ENCODE results near the gene SH2D5. TPM values are rescaled to one million over a fixed set of nuclear protein-coding genes. Genes with fewer than 3 reads are reported as not detected.

Gene SH2D5
- total RNA-seq, 6 donors from 2014 or later = 0.13 to 0.46 (median 0.40) TPM; not detected in 3

DNA sequence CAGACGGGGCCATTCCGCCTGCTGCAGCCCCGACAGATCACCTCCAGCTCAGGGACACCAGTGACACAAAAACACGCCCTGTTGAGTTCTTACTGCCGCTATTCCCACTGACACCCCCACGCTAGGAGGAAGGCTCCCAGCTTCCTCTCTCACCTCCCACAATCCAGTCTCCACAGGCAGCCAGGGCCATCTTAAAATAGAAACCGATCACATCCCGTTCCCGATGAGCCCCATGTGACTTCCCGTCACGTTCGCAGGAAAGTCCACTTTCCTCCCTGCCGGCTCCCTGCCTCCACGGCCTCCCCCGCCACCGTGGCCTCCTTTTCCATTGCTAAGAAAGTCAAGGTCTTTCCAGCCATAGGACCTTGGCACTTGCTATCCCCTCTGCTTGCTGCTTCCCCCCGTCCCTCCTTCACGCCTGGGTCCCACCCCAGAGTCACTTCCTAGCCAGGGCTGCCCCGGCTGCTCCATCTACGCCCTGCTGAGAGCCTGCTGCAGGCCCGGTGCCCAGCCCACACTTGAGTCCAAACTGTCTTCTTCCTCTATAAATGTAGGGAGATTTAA, 47.3 kb downstream of the SH2D5 start:
- peak overlapping the region; percentile 34 to 53 (median 41) for H3K4me3 ChIP-seq

DNA sequence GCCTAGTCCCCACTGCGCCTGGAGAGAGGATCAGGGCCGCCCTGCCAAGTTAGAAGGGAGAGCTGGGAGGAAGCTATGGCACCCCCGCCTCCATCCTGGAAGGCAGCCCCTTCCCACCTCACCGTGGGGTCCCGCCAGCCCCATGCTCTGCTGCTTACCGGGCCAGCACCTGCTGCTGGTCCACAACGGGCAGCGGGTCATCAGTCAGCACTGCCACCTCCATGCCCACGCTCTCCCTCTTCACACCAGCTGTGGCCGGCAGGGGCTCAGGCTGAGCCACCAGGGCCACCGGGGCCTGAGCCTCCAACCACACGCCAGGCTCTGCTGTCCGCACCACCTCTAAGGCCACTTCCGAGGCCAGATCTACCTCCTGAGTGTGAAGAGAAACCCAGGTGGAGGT, 47.9 kb downstream of the SH2D5 start:
- peak in 1 of 2 donors; percentile 23 for ATAC-seq (ENCODE audit: low FRiP score in 2 of 2)
- peak in 1 of 2 donors; percentile 75 for DNase-seq
- TF ChIP-seq, protein P1, sequence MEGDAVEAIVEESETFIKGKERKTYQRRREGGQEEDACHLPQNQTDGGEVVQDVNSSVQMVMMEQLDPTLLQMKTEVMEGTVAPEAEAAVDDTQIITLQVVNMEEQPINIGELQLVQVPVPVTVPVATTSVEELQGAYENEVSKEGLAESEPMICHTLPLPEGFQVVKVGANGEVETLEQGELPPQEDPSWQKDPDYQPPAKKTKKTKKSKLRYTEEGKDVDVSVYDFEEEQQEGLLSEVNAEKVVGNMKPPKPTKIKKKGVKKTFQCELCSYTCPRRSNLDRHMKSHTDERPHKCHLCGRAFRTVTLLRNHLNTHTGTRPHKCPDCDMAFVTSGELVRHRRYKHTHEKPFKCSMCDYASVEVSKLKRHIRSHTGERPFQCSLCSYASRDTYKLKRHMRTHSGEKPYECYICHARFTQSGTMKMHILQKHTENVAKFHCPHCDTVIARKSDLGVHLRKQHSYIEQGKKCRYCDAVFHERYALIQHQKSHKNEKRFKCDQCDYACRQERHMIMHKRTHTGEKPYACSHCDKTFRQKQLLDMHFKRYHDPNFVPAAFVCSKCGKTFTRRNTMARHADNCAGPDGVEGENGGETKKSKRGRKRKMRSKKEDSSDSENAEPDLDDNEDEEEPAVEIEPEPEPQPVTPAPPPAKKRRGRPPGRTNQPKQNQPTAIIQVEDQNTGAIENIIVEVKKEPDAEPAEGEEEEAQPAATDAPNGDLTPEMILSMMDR (IDR thresholded peaks at IDR 0.05) = peak in 2 of 6 experiments; percentile 4 to 22
- TF ChIP-seq EP300 (IDR thresholded peaks at IDR 0.05) = no peak
- WGBS, 2 donors = 68 to 100% methylated on average over 2 to 14 of the region's 14 CpGs
- H3K4me3 ChIP-seq = peak overlapping the region; percentile 34 to 53 (median 41)
- peak overlapping the region; percentile 78 to 95 (median 89) for H3K27ac ChIP-seq
- H3K4me1 ChIP-seq = peaks cover 4 to 17% (median 11%) of the 10 kb centered on the region in 4 donors
- peaks cover 0 to 4% (median 0%) of the 10 kb centered on the region in 4 donors for H3K36me3 ChIP-seq
- H3K27me3 ChIP-seq = no peaks in the 10 kb centered on the region
- H3K9me3 ChIP-seq = no peaks in the 10 kb centered on the region

More for the DNA sequence above, 47.3 kb downstream of the SH2D5 start:
- H3K4me1 ChIP-seq = peaks cover 4 to 17% (median 11%) of the 10 kb centered on the region in 4 donors
- TF ChIP-seq EP300 (IDR thresholded peaks at IDR 0.05) = peak in 2 of 4 donors; percentile 35 to 79
- TF ChIP-seq POLR2AphosphoS5 (IDR thresholded peaks at IDR 0.05) = peak; percentile 69 to 76
- TF ChIP-seq, protein P1 (IDR thresholded peaks at IDR 0.05) = peak in 1 of 6 experiments; percentile 7
- TF ChIP-seq POLR2A (IDR thresholded peaks at IDR 0.05) = peak in 2 of 4 donors; percentile 35 to 38
- no peak for ATAC-seq (ENCODE audit: low FRiP score in 2 of 2)
- peaks cover 0 to 4% (median 0%) of the 10 kb centered on the region in 4 donors for H3K36me3 ChIP-seq
- no peaks in the 10 kb centered on the region for H3K27me3 ChIP-seq
- peak in 1 of 2 donors; percentile 34 for DNase-seq
- H3K27ac ChIP-seq = peak overlapping the region; percentile 78 to 95 (median 89)
- H3K9me3 ChIP-seq = no peaks in the 10 kb centered on the region
- WGBS, 2 donors = 60 to 77% methylated on average over 20 to 21 of the region's 21 CpGs

DNA sequence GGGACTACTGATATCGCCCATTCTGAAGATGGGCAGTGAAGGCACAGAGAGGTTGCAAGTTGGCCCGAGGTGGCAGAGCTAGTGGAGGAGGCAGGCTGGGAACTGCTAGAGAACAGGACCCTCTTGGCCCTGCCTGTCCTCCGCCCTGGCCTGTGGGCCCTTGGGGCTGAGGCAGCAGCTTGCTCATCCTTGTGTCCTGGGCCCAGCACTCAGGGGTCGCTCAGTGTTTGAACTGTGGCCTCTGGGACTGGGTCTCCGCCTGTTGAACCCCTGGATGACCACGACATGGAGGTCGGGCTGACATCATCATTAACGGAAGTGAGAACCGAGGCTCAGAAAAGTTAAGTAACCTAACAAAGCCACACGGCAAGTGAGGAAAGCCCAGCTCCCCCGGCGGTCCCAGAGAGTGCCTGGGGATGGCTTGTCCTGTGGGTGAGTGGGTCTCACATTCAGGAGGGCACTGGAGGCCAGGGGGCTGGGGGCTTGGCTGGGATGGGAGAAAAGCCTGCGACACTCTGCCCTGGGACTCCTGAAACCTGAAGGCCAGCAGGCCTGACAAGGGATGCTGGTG, 48.4 kb downstream of the SH2D5 start:
- Histone ChIP-seq H3K9me3 (no peaks in the 10 kb centered on the region), H3K36me3 (peaks cover 0 to 4% (median 0%) of the 10 kb centered on the region in 4 donors), H3K27me3 (no peaks in the 10 kb centered on the region), H3K4me1 (peaks cover 4 to 17% (median 11%) of the 10 kb centered on the region in 4 donors), H3K27ac (peak overlapping the region; percentile 78 to 95 (median 89)), H3K4me3 (peak overlapping the region; percentile 34 to 53 (median 41))
- ATAC-seq (ENCODE audit: low FRiP score in 2 of 2) (no peak), DNase-seq (no peak)
- TF ChIP-seq EP300 (IDR thresholded peaks at IDR 0.05) (no peak), POLR2A (IDR thresholded peaks at IDR 0.05) (no peak), POLR2AphosphoS5 (IDR thresholded peaks at IDR 0.05) (no peak)
- TF ChIP-seq, protein P1 (IDR thresholded peaks at IDR 0.05) = no peak
- WGBS, 2 donors = 68 to 75% methylated on average over 8 to 13 of the region's 13 CpGs

DNA sequence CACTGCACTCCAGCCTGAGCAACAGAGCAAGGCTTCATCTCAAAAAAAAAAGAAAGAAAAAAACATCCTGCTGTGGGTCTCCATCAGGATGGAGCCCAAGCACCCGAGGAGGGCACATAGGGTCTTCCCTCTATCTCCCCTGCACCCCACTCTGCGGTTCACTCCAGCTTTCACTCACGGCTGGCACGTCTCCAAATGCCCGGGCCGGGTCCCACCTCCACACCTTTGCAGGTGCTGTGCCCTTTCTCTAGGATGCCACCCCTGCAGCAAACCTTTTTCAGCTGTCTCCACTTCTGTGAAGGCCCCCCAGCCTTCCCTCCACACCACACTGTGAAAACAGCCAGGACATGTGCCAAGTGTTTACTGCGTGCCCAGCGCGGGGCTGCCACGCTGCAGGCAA, 48.9 kb downstream of the SH2D5 start:
- Histone ChIP-seq H3K27ac (peak overlapping the region in 3 of 4 donors; percentile 87 to 95 (median 91)), H3K9me3 (no peaks in the 10 kb centered on the region), H3K27me3 (no peaks in the 10 kb centered on the region), H3K4me3 (peak overlapping the region in 3 of 4 donors; percentile 34 to 53 (median 47)), H3K4me1 (peaks cover 4 to 17% (median 11%) of the 10 kb centered on the region in 4 donors), H3K36me3 (peaks cover 0 to 4% (median 0%) of the 10 kb centered on the region in 4 donors)
- ATAC-seq (ENCODE audit: low FRiP score in 2 of 2) (no peak), DNase-seq (no peak)
- WGBS, 2 donors = 75 to 80% methylated on average over 9 to 10 of the region's 10 CpGs
- TF ChIP-seq, protein P1 (IDR thresholded peaks at IDR 0.05) = no peak
- TF ChIP-seq POLR2A (IDR thresholded peaks at IDR 0.05) (no peak), EP300 (IDR thresholded peaks at IDR 0.05) (no peak), POLR2AphosphoS5 (IDR thresholded peaks at IDR 0.05) (no peak)
